ENCODE results near the gene STX17. TPM values are rescaled to one million over a fixed set of nuclear protein-coding genes. Genes with fewer than 3 reads are reported as not detected.

Gene STX17
- total and polyA plus RNA-seq, 12 donors: 5.4 to 47.2 (median 29.1) TPM

DNA sequence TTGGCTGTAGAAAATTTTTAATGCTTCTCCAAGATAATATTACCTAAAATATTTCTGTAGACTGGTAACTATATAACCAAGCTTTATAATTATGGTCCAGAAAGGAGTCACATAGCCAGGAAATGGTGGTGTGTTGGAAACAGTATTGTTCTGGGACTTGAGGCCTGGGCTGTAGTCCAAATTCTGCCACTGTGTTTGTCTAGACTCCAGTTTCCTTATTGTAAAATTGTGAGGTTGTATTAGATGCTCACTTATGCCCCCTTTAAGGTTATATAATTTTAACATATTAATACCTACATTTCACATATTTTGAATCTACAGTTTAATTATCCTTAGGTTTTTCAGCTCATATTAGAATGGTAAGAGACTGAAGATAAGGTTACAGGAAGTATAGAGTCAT is 42.4 kb downstream of the STX17 start:
- DNase-seq: peak in 3 of 7 donors; percentile 8 to 34 (median 26)
- TF ChIP-seq, protein P1, sequence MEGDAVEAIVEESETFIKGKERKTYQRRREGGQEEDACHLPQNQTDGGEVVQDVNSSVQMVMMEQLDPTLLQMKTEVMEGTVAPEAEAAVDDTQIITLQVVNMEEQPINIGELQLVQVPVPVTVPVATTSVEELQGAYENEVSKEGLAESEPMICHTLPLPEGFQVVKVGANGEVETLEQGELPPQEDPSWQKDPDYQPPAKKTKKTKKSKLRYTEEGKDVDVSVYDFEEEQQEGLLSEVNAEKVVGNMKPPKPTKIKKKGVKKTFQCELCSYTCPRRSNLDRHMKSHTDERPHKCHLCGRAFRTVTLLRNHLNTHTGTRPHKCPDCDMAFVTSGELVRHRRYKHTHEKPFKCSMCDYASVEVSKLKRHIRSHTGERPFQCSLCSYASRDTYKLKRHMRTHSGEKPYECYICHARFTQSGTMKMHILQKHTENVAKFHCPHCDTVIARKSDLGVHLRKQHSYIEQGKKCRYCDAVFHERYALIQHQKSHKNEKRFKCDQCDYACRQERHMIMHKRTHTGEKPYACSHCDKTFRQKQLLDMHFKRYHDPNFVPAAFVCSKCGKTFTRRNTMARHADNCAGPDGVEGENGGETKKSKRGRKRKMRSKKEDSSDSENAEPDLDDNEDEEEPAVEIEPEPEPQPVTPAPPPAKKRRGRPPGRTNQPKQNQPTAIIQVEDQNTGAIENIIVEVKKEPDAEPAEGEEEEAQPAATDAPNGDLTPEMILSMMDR (IDR thresholded peaks at IDR 0.05): no peak
- no peak for TF ChIP-seq POLR2A (IDR thresholded peaks at IDR 0.05)
- Histone ChIP-seq H3K9me3 (replicated peaks in 1 of 3) (no peaks in the 10 kb centered on the region), H3K4me1 (replicated peaks in 1 of 2) (peaks cover 0 to 11% of the 10 kb centered on the region in 2 donors), H3K36me3 (replicated peaks in 1 of 2) (peaks cover 0 to 5% of the 10 kb centered on the region in 2 donors), H3K27ac (no peak overlapping the region), H3K4me3 (no peak overlapping the region), H3K27me3 (no peaks in the 10 kb centered on the region)
- intact Hi-C loops (cut with DNase I): no loop called here

DNA sequence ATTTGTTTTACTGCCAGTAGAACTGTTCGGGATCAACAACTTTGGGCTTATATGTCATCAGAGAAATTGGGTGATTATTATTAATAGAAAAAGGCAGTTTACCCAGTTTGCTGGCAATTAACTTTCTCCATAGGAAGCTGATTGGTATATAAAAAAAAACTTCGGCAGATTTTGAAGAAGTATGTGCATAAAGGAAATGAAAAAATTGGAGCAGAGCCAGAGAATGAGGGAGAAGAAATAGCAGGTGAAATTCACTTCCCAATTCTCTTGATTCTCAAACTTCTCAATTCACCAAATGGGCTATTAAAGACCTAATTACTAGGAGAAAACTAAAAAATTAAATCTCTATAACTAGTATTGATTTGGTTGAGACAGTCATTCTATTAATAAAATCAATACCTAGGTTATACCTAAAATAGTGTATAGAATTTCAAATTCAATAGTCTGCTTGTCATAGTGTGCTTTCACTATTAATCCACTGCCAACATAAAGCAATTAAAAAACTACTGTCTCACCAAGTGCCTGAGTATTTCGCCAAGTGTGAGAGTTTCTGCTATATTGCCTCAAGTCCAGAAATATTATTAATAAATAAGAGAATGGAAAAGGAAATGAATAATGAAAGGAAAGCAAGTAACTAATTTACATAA is 47.5 kb downstream of the STX17 start:
- TF ChIP-seq, protein P1 (IDR thresholded peaks at IDR 0.05): no peak
- no peak for TF ChIP-seq POLR2A (IDR thresholded peaks at IDR 0.05)
- Histone ChIP-seq H3K36me3 (replicated peaks in 1 of 2) (peaks cover 0 to 5% of the 10 kb centered on the region in 2 donors), H3K27ac (no peak overlapping the region), H3K4me3 (no peak overlapping the region), H3K9me3 (replicated peaks in 1 of 3) (no peaks in the 10 kb centered on the region), H3K27me3 (no peaks in the 10 kb centered on the region), H3K4me1 (replicated peaks in 1 of 2) (peaks cover 0 to 8% of the 10 kb centered on the region in 2 donors)
- WGBS, 4 donors: 84 to 93% (median 86%) methylated on average over 3 of the region's 3 CpGs
- intact Hi-C loops (cut with DNase I): no loop called here
- no peak for DNase-seq

DNA sequence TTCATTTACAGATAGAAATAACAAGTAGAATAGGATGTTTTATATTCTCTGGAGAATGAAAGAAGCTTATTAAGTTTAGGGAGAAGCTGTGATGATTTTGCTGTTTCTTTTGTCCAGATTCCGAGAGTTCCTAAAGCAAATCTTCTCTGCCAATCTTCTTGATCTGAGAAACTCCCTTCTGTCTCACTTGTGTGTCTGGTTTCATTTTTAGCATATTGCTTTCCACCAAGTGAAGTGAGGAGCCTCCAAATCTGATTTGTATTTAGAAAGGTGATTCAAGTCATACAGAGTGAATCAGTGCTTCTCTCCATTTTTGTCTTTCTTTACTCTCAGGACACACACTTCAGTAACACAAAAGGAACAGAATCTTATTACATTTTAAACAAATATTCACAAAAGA is 48.4 kb downstream of the STX17 start:
- no peak for DNase-seq
- H3K27ac ChIP-seq: no peak overlapping the region
- TF ChIP-seq, protein P1 (IDR thresholded peaks at IDR 0.05): no peak
- TF ChIP-seq POLR2A (IDR thresholded peaks at IDR 0.05): no peak
- H3K4me1 ChIP-seq (replicated peaks in 1 of 2): peaks cover 0 to 5% of the 10 kb centered on the region in 2 donors
- WGBS, 4 donors: 86 to 96% (median 92%) methylated on average over 1 of the region's 1 CpG
- H3K9me3 ChIP-seq (replicated peaks in 1 of 3): no peaks in the 10 kb centered on the region
- H3K27me3 ChIP-seq: no peaks in the 10 kb centered on the region
- intact Hi-C loops (cut with DNase I): no loop called here
- H3K4me3 ChIP-seq: no peak overlapping the region
- H3K36me3 ChIP-seq (replicated peaks in 1 of 2): peaks cover 0 to 5% of the 10 kb centered on the region in 2 donors

DNA sequence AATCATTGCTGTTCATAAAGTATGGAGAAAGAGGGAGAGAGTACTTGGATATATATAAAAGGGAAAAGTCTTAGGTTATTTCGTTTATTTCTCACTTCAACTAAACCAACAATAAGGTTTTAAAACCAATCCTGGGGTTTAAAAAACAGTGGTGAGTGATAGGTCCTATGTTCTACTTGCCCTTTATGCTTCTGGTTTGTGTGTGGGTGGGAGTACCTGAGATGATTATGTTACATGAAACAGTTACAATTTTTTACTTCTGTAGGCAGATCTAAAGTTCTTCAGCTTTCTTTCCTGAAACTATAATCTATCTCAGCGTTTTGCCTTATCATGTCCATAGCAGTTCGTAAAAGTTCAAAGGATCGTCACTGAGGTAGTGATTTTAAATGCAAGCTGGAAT is 49.2 kb downstream of the STX17 start:
- 85 to 89% (median 87%) methylated on average over 4 of the region's 4 CpGs for WGBS, 4 donors

More for the DNA sequence above, 49.2 kb downstream of the STX17 start:
- Histone ChIP-seq H3K27me3 (no peaks in the 10 kb centered on the region), H3K9me3 (replicated peaks in 1 of 3) (no peaks in the 10 kb centered on the region), H3K36me3 (replicated peaks in 1 of 2) (peaks cover 0 to 5% of the 10 kb centered on the region in 2 donors), H3K4me1 (replicated peaks in 1 of 2) (peaks cover 0 to 5% of the 10 kb centered on the region in 2 donors), H3K4me3 (no peak overlapping the region), H3K27ac (no peak overlapping the region)
- intact Hi-C loops (cut with DNase I): no loop called here
- TF ChIP-seq POLR2A (IDR thresholded peaks at IDR 0.05): no peak
- TF ChIP-seq, protein P1 (IDR thresholded peaks at IDR 0.05): no peak
- no peak for DNase-seq
